GM18499 (cell line): Measurements from ENCODE around the gene PIK3R2.
A peak's percentile ranks its signal among the peaks of the same experiment; 100 is the strongest.

Experiments
- ATAC-seq: cut with Tn5 transposase; IDR thresholded peaks from one replicate; pipeline ENCODE4 v1.9.1; 2021; ENCODE audit warnings: moderate number of reproducible peaks; ENCODE audit not compliant: insufficient read depth, unreplicated experiment

Gene PIK3R2

GRCh38 chr19:18168673-18169381 lies 15.9 kb downstream of the PIK3R2 start:
- no peak for ATAC-seq

- no peak for ATAC-seq
Measured at GRCh38 chr19:18170714-18171255, 17.8 kb downstream of the PIK3R2 start.

GRCh38 chr19:18171605-18172327 lies 18.8 kb downstream of the PIK3R2 start:
- no peak for ATAC-seq

DNA sequence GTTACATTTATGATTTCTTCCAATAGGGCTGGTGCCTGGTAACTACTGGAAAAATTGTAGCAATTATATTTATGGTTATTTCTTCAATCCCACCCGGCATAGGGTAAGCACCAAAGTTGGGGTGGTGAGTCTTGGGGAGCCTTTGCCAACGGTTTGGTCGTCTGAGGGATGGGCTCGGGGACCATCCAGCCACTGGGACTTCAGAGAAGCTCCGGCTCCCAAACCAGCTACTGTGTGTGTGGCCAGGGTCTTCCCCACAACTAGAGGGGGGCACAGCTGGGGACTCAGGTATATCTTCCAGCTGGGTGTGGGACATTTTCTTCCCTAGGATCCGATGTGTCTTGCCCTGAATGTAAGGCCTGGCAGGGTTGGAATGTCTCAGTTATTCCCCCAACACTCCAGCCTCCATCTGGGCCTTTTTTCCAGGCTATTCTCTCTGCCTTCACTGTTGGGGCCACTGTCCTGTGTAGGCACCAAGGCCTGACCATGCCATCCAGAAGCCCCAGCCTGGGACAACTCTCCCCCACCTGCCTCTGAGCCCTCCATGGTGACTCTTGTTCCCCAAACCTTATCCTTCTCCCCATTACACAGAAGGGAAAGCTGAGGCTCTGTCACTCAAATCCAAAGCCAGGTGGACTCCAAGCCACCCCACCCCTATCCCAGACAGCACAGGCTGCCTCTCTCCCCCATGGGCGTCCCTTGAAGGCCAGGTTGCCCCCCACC lies 19.5 kb downstream of the PIK3R2 start:
- ATAC-seq, result no peak

GRCh38 chr19:18173054-18173571 lies 20.1 kb downstream of the PIK3R2 start:
- ATAC-seq, result no peak

DNA sequence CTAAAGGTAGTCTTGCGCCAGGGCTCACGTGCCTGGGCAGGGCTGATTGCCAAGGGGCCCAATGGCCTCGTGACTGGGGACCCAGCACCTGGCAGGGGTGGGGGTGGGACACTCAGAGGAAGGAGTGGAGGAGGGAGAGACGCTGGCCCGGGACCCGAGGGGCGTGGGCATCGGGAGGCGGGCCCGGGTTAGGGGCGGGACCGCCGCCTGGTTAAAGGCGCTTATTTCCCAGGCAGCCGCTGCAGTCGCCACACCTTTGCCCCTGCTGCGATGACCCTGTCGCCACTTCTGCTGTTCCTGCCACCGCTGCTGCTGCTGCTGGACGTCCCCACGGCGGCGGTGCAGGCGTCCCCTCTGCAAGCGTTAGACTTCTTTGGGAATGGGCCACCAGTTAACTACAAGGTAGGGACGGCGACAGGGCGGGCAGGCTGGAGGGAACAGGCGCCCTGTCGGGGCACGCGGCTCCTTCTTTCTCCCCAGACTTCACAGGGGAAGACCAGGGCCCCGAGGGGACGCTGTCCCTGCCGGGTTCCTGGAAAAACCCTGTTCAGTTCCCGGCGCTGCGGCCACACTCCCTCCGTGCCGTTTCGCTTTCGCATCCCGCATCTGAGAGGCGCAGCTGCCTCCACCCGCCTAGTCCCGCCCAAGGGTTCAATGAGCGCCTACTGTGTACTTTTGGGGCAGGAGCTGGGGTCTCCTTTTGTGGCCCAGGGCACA lies 20.8 kb downstream of the PIK3R2 start, which contains the start of gene IFI30:
Gene IFI30, plus strand, starts transcription at position 242 of the 717 bp plus-strand sequence. Its CDS starts 29 bp downstream, at position 271.
- ATAC-seq, result peak; percentile 31

DNA sequence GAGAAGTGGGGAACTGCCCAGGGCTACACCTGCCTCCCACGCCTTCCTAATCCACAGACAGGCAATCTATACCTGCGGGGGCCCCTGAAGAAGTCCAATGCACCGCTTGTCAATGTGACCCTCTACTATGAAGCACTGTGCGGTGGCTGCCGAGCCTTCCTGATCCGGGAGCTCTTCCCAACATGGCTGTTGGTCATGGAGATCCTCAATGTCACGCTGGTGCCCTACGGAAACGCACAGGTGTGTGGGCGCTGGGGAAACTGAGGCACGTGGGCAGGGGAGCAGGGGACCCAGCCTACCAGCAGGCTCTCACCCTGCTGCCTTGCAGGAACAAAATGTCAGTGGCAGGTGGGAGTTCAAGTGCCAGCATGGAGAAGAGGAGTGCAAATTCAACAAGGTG lies 22.0 kb downstream of the PIK3R2 start:
- no peak for ATAC-seq

GRCh38 chr19:18176367-18177310 lies 23.7 kb downstream of the PIK3R2 start:
- no peak for ATAC-seq

DNA sequence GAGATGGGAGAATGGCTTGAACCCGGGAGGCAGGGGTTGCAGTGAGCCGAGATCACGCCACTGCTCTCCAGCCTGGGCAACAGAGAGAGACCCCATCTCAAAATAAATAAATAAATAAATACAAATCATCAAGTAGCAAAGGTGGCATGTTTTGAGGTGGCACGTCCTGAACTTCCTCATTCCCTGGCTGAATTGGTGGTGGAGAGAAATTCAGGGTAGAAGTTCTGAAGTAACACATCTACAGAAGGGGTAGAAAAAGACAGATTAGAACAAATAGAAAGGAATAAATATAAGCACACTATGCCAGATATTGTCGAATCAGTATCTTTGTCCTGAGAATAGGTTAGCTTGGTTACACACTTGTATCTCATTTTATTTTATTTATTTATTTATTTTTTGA lies 27.0 kb downstream of the PIK3R2 start:
- ATAC-seq, result no peak

- no peak for ATAC-seq
Measured at GRCh38 chr19:18183529-18183928, 30.6 kb downstream of the PIK3R2 start.

DNA sequence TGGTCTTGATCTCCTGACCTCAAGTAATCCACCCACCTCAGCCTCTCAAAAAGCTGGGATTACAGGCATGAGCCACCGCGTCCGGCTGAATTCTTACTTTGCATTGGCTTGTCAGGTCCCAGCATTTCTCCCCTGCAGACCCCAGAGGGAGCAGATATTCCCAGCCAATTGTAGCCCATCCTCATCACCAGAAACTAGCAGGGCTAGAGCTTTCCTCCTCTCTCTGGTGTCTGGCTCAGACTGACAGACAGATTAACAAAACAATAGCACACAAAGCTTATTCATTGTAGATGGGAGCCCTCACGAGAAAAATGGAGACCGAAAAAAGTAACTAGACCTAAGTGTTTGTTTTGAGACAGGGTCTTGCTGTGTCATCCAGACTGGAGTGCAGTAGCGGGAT lies 32.6 kb downstream of the PIK3R2 start:
- no peak for ATAC-seq

DNA sequence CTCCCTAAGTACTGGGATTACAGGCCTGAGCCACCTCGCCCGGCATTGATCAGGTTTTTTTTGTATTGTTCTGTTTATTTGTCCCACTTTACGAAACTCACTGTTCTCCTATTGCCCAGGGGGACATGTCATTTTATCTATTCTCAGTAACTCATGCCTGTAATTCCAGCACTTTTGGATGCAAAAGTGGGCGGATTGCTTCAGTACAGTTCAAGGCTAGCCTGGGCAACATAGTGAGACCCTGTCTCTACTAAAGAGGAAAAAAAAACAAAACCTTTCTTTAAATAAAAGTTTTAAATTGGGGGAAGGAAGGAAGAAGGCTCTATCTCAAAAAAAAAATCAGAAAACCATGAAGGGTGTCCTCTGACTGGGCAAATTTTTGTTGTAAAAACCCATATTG lies 37.3 kb downstream of the PIK3R2 start:
- no peak for ATAC-seq

- no peak for ATAC-seq
Measured at GRCh38 chr19:18191640-18192062, 38.7 kb downstream of the PIK3R2 start.

GRCh38 chr19:18192673-18193387 lies 39.9 kb downstream of the PIK3R2 start, which contains the start of gene MPV17L2:
TSS of gene MPV17L2 (plus strand) at chr19:18193218. CDS start at chr19:18193282, 64 bp downstream.
- ATAC-seq, result peak; percentile 66

- ATAC-seq, result no peak
Measured at GRCh38 chr19:18193388-18194180, 40.6 kb downstream of the PIK3R2 start.

DNA sequence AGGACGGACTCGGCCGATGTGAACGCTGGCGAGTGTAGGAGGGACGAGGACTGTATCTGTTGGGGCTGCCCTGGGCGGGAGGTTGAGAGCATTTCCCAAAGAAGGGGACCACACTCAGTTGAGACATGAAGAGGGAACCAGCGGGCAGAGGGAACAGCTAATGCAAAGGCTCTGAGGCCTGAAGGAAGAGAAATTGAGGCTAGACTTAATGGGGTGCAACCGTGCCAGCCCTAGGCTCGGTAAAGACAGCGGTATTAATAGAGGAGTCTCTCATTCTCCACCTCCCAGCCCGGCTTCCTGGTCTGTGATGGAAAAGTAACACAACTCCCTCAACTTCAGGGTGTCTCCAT lies 41.2 kb downstream of the PIK3R2 start:
- no peak for ATAC-seq

- ATAC-seq, result no peak
Measured at GRCh38 chr19:18194554-18195238, 41.7 kb downstream of the PIK3R2 start.
